DOHH2 (cell line): ENCODE measurements around the gene ZNF839.

ENCODE experiments used
- H3F3A ChIP-seq: fragments of 200-600 bp; sonication (generic), shearing (Covaris generic); 2 replicates; pipeline ENCODE4 v1.6.0; 2016; ENCODE audit warnings: antibody characterized with exemption, mild to moderate bottlenecking; ENCODE audit not compliant: control insufficient read depth, insufficient read depth
- H3K27ac ChIP-seq: fragments of 200-600 bp; sonication (generic); 2 replicates; pipeline ENCODE4 v1.5.1; 2014; ENCODE audit warnings: low read depth, mild to moderate bottlenecking, low read length, moderate library complexity
- H3K27me3 ChIP-seq: fragments of 200-600 bp; sonication (generic); 2 replicates; pipeline ENCODE4 v1.6.1; 2014; ENCODE audit warnings: mild to moderate bottlenecking, low read length, mixed read lengths; ENCODE audit not compliant: control insufficient read depth
- H3K36me3 ChIP-seq: fragments of 200-600 bp; sonication (generic); 2 replicates; pipeline ENCODE4 v1.6.1; 2014; ENCODE audit warnings: mild to moderate bottlenecking, low read length, moderate library complexity, mixed read lengths; ENCODE audit not compliant: control insufficient read depth
- H3K4me1 ChIP-seq: fragments of 200-600 bp; sonication (generic); 2 replicates; pipeline ENCODE4 v1.6.1; 2014; ENCODE audit warnings: mild to moderate bottlenecking, low read length, mixed read lengths; ENCODE audit not compliant: control insufficient read depth
- H3K4me2 ChIP-seq: fragments of 200-600 bp; sonication (generic); 2 replicates; pipeline ENCODE4 v1.6.0; 2014; ENCODE audit warnings: mild to moderate bottlenecking, low read length, moderate library complexity
- H3K4me3 ChIP-seq: fragments of 200-600 bp; sonication (generic); 2 replicates; pipeline ENCODE4 v1.5.1; 2014; ENCODE audit warnings: mild to moderate bottlenecking, low read length, mixed read lengths
- H3K79me2 ChIP-seq: fragments of 200-600 bp; sonication (generic); 2 replicates; pipeline ENCODE4 v1.6.1; 2014; ENCODE audit warnings: mild to moderate bottlenecking, low read length, mixed read lengths; ENCODE audit not compliant: control insufficient read depth
- H3K9me2 ChIP-seq: fragments of 200-600 bp; sonication (generic); replicated peaks from 2 replicates; pipeline ENCODE4 v1.6.1; 2014; ENCODE audit warnings: mild to moderate bottlenecking, low read length, mixed read lengths; ENCODE audit not compliant: control insufficient read depth
- H3K9me3 ChIP-seq: fragments of 200-600 bp; sonication (generic); 2 replicates; pipeline ENCODE4 v1.6.1; 2014; ENCODE audit warnings: antibody characterized with exemption, low read length, mixed read lengths; ENCODE audit not compliant: control insufficient read depth, insufficient read depth
- H4K20me1 ChIP-seq: fragments of 200-600 bp; sonication (generic); 2 replicates; pipeline ENCODE4 v1.6.0; 2014; ENCODE audit warnings: low read depth, mild to moderate bottlenecking, antibody characterized with exemption, low read length, moderate library complexity; ENCODE audit not compliant: control insufficient read depth, insufficient read depth
- EZH2phosphoT487 ChIP-seq: fragments of 200-600 bp; sonication (generic); IDR thresholded peaks from 2 replicates; pipeline ENCODE4 v1.6.1; 2017; ENCODE audit warnings: borderline replicate concordance, mild to moderate bottlenecking, antibody characterized with exemption, low read length, moderate library complexity, mixed read lengths
- TF ChIP-seq, protein P1 (sequence below): fragments of 200-600 bp; sonication (generic); IDR thresholded peaks from one replicate; pipeline ENCODE4 v1.5.1; 2014; ENCODE audit warnings: antibody characterized with exemption, mild to moderate bottlenecking, low read depth, low read length; ENCODE audit not compliant: poor library complexity, severe bottlenecking

Gene ZNF839

DNA sequence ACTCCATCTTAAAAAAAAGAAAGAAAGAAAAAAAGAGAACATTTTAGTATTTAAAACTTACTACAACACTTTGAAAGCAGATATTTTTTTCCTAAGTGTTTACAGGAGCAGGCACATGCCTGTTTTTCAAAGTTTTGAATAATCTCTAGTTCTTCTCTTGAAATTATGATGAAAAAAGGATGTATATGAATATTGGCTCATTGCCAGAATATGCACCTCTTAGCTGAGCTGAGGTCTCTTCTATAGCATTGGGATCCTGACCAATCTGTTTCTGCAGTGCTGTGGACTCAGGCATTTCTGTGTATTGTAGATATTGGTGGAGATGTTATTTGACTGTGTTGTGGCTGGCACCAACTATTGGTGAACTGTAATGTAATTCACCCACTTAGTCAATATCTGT lies 58.1 kb downstream of the ZNF839 start:
- no peaks in the 10 kb centered on the region for H4K20me1 ChIP-seq
- no peaks in the 10 kb centered on the region for H3K27me3 ChIP-seq
- no peaks in the 10 kb centered on the region for H3K9me3 ChIP-seq
- no peak overlapping the region for H3K4me3 ChIP-seq
- H3K4me1 ChIP-seq: no peaks in the 10 kb centered on the region
- peaks cover 18% of the 10 kb centered on the region for H3K36me3 ChIP-seq
- no peaks in the 10 kb centered on the region for H3K79me2 ChIP-seq
- no peak overlapping the region for H3K4me2 ChIP-seq
- H3K9me2 ChIP-seq: no peaks in the 10 kb centered on the region
- TF ChIP-seq, protein P1, sequence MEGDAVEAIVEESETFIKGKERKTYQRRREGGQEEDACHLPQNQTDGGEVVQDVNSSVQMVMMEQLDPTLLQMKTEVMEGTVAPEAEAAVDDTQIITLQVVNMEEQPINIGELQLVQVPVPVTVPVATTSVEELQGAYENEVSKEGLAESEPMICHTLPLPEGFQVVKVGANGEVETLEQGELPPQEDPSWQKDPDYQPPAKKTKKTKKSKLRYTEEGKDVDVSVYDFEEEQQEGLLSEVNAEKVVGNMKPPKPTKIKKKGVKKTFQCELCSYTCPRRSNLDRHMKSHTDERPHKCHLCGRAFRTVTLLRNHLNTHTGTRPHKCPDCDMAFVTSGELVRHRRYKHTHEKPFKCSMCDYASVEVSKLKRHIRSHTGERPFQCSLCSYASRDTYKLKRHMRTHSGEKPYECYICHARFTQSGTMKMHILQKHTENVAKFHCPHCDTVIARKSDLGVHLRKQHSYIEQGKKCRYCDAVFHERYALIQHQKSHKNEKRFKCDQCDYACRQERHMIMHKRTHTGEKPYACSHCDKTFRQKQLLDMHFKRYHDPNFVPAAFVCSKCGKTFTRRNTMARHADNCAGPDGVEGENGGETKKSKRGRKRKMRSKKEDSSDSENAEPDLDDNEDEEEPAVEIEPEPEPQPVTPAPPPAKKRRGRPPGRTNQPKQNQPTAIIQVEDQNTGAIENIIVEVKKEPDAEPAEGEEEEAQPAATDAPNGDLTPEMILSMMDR: no peak
- no peak for TF ChIP-seq EZH2phosphoT487
- H3F3A ChIP-seq: no peaks in the 10 kb centered on the region
- no peak overlapping the region for H3K27ac ChIP-seq

DNA sequence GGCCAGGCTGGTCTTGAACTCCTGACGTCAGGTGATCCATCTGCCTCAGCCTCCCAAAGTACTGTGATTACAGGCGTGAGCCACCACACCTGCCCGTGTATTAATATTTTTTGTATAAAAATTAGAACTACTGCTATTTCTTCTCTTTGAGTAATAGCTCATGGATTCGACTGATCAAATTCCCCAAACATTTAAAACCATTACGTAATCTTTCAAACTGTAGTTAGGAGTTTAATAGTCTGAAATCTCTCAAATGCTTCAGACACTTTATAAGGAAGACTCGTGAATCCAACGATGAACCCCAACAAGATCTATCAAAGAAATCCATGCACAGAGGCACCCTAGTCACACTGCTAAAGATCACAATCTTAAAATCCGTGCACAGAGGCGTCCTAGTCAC lies 59.3 kb downstream of the ZNF839 start:
- no peaks in the 10 kb centered on the region for H3K27me3 ChIP-seq
- TF ChIP-seq, protein P1: no peak
- no peak for TF ChIP-seq EZH2phosphoT487
- no peaks in the 10 kb centered on the region for H3K4me1 ChIP-seq
- no peak overlapping the region for H3K4me3 ChIP-seq
- H3K79me2 ChIP-seq: no peaks in the 10 kb centered on the region
- H3K9me3 ChIP-seq: no peaks in the 10 kb centered on the region
- H4K20me1 ChIP-seq: no peaks in the 10 kb centered on the region
- no peak overlapping the region for H3K27ac ChIP-seq
- no peaks in the 10 kb centered on the region for H3K9me2 ChIP-seq
- no peaks in the 10 kb centered on the region for H3F3A ChIP-seq
- H3K36me3 ChIP-seq: peaks cover 18% of the 10 kb centered on the region
- H3K4me2 ChIP-seq: no peak overlapping the region

DNA sequence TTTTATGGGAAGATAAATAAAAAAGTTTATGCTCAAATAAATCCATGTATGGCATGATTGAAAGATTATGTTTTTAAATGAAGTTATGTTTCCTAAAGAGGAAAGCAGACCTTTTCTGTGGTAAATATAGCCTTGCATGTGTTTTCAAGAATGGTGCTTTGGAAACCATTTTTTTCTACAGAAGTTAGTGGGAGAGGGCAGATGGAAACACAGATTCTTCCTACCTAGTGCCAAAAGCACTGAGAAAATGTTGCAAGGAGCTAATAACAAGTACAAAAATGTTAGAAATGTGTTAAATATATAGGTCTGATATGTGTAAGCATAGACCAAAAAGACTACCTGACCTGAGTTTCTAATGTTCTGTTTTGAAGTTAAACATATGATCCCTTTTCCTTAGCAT lies 67.5 kb downstream of the ZNF839 start:
- no peaks in the 10 kb centered on the region for H3K4me1 ChIP-seq
- no peak overlapping the region for H3K27ac ChIP-seq
- H3K9me2 ChIP-seq: no peaks in the 10 kb centered on the region
- H3F3A ChIP-seq: no peaks in the 10 kb centered on the region
- no peaks in the 10 kb centered on the region for H3K9me3 ChIP-seq
- H3K36me3 ChIP-seq: no peaks in the 10 kb centered on the region; the same call in 1 of the 2 replicates
- no peak for TF ChIP-seq EZH2phosphoT487
- TF ChIP-seq, protein P1: no peak
- no peaks in the 10 kb centered on the region for H4K20me1 ChIP-seq
- no peak overlapping the region for H3K4me3 ChIP-seq
- H3K4me2 ChIP-seq: no peak overlapping the region
- no peaks in the 10 kb centered on the region for H3K27me3 ChIP-seq
- no peaks in the 10 kb centered on the region for H3K79me2 ChIP-seq

DNA sequence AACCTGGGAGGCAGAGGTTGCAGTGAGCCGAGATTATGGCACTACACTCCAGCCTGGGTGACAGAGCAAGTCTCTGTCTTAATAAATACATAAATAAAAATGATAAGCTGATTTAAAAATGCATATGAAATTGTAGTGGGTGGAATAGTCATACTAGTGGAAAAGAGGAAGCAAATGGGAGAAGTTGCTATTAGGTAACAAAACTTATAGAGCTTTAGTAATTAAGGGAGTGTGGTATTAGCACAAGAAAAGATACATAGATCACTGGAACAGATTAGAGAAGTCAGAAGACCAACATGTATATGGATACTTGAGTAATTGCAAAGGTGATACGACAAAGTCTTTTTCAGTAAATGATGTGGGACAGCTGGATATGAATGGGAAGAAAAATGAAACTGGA lies 69.7 kb downstream of the ZNF839 start:
- no peaks in the 10 kb centered on the region for H3K9me3 ChIP-seq
- no peak overlapping the region for H3K27ac ChIP-seq
- H3K79me2 ChIP-seq: no peaks in the 10 kb centered on the region
- H3K4me3 ChIP-seq: no peak overlapping the region
- H3K9me2 ChIP-seq: no peaks in the 10 kb centered on the region
- TF ChIP-seq, protein P1: no peak
- TF ChIP-seq EZH2phosphoT487: no peak
- H3K27me3 ChIP-seq: no peaks in the 10 kb centered on the region
- H3K4me1 ChIP-seq: no peaks in the 10 kb centered on the region
- H3F3A ChIP-seq: no peaks in the 10 kb centered on the region
- no peaks in the 10 kb centered on the region for H4K20me1 ChIP-seq
- H3K4me2 ChIP-seq: no peak overlapping the region
- no peaks in the 10 kb centered on the region; the same call in 1 of the 2 replicates for H3K36me3 ChIP-seq
